ENCODE data around the gene STX8. TPM values are rescaled to one million over a fixed set of nuclear protein-coding genes. Genes with fewer than 3 reads are reported as not detected.
A peak's percentile ranks its signal among the peaks of the same experiment; 100 is the strongest.
"Not testable (repeated sequence)": the region's sequence is repeated elsewhere in the genome, so short reads cannot be mapped to it uniquely, and the experiment has no call there.

Gene STX8, protein sequence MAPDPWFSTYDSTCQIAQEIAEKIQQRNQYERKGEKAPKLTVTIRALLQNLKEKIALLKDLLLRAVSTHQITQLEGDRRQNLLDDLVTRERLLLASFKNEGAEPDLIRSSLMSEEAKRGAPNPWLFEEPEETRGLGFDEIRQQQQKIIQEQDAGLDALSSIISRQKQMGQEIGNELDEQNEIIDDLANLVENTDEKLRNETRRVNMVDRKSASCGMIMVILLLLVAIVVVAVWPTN
- 28.6 TPM for total RNA-seq

DNA sequence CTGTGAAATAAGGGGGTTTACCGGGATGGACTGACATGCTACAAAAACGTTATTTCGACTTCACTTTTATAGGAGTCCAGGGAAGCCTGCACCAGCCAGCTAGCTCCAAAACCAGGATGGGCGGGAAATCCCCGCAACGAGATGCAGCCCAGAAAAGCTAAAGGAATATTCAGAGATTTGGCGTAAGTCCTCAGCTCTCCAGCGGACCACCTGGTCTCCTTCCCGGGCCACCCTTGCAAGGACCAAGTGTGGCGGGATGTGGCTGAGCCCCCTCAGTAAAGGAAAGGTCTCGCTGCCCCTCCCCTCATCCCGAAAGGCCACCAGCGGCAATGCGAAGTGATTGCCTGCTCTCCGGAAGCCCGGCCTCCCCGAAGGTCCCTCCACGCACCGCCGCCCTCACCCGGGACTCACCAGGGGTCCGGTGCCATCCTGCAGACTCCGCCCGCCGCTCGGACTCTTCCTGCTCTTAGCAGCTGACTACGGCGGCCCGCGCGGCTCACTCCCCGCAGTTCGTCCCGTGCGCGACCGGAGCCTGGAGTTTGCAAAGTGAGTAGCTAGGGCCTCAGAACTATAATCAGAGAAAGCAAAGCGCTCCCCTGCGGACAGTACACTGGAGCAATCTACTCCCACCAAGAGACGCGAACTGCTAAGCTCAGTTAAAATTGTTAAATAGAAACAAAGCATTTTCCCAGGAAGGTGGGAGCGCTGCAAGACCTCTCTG is at the start of gene STX8:
TSS of gene STX8 (minus strand) at position 440 of the 721 bp plus-strand sequence. CDS start at position 428, 12 bp downstream.
- ATAC-seq, result peak; percentile 94

DNA sequence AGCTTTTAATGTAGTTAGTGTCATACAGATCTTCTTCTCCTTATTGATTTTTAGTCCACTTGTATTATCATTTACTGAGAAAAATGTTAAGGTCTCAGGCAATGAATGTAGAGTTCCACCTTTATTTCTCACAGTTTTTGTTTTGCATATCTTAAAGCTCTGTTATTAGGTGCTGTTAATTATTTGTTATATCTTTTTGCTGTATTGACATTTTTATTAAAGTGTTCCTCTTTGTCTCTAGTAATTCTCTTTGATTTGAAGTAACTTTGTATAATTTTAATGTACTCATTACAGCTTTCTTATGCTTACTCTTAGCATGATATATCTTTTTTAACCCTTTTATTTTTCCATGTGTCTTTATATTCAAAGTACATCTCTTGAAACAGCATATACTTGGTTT is 47.3 kb upstream of the STX8 start:
- DNase-seq (ENCODE audit: low spot score) (no peak), ATAC-seq (no peak)

More for the DNA sequence above, at the start of gene STX8:
- DNase-seq (ENCODE audit: low spot score), result peak; percentile 95

DNA sequence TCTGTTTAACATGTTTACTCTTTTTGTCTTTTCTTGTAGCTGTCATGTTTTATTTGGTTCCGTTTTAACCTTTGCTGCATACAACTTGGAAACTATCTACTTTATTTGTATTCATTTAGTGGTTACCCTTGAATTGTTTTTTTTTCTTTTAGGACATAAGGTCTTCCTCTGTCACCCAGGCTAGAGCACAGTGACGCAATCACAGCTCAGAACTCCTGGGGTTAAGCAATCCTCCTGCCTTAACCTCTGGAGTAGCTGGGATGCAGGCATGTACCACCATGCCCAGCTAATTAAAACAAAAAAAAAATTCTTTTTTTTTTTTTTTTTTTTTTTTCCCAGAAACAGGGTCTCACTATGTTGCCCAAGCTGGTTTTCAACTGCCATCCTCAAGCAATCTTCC is 39.9 kb upstream of the STX8 start:
- DNase-seq (ENCODE audit: low spot score), result no peak
- ATAC-seq, result peak; percentile 39

DNA sequence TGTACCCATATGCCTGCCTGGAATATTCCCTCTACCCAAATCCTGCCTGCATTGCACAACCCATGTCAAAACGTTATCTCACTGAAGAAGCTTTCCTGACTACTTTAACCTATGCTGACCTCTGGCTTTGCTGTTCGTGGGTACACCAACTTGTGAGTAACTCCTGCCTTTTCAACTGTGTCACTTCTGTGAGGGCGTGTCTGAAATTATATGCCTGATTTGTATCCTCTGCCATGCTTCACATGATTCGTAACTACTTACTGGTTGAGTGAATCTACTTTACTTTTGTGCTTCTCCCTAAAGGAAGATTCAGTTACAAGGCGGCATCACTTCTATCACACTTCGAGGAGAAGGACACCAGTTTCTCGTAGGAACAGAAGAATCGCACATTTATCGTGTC is 36.4 kb upstream of the STX8 start:
- DNase-seq (ENCODE audit: low spot score), result no peak
- ATAC-seq, result no peak

DNA sequence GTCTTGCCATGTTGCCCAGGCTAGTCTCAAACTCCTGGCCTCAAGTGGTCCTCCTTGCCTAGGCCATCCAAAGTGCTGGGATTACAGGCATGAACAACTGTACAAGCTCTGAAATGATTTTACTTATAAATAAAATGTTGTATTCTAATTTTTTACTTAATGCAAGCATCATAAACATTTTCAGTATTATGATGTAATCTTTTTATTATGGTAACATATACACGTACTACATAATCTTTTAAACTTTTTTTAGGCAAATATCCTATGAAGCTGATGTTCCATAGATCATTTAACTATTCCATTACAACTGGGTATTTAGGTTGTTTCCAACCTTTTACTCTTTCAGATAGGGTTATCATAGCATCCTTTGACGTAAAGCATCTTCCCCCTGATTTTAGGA is 35.9 kb upstream of the STX8 start:
- ATAC-seq (no peak), DNase-seq (ENCODE audit: low spot score) (no peak)

DNA sequence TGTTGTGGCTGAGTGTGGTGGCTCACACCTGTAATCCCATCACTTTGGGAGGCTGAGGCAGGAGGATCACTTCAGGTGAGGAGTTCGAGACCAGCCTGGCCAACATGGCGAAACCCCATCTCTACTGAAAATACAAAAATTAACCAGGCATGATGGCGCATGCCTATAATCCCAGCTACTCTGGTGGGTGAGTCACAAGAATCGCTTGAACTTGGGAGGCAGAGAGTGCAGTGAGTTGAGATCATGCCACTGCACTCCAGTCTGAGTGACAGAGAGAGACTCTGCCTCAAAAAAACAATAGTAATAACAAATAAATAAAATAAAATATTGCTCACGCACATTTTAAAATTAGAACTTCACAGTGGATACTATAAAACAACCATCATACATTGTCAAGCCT is 31.4 kb upstream of the STX8 start:
- not testable (repeated sequence) for DNase-seq (ENCODE audit: low spot score); ATAC-seq

DNA sequence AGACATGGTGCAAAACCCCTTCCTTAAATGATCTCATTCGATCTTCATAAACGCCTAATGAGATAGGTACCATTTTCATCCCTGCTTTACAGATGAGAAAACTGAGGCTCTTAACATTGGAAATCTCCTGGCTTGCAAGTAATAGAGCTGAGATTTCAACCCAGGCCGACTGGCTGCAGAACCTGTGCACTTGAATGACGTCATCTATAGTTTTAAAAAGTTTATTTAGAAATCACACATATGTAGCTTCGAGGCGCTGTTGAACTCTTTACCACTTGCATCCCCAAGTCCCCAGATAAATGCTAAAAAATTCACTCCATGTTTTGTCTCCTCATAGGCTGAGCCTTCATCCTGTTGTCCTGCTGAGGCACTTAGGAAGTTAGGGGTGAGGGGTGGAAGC is 30.8 kb upstream of the STX8 start:
- DNase-seq (ENCODE audit: low spot score) (no peak), ATAC-seq (no peak)

DNA sequence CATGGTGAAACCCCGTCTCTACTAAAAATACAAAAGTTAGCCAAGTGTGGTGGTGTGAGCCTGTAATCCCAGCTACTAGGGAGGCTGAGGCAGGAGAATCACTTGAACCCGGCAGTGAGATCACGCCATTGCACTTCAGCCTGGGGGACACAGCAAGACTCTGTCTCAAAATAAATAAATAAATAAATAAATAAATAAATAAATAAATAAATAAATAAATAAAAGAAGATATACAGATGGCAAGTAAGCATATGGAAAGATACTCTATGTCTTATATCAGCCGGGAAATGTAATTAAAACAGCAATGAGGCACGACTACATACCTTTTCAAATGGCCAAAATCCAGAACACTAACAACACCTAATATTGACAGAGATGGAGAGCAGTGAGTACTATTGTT is 29.0 kb upstream of the STX8 start:
- ATAC-seq; DNase-seq (ENCODE audit: low spot score): not testable (repeated sequence)

DNA sequence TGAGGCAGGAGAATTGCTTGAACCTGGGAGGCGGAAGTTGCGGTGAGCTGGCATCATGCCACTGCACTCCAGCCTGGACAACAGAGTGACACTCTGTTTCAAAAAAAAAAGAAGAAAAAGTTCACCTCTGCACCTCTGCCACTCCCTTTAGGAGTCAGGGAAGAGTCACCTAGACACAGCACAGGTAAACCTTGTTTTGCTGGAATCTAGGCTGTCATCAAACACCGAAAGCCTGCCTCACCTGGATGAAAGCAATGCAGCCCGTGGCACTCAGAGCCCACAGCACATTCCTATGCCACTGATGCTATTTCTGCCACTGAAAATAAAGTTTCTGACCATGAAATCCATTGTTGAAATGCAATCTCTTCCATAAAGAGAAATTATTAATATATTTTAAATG is 23.0 kb upstream of the STX8 start:
- DNase-seq (ENCODE audit: low spot score), result no peak

DNA sequence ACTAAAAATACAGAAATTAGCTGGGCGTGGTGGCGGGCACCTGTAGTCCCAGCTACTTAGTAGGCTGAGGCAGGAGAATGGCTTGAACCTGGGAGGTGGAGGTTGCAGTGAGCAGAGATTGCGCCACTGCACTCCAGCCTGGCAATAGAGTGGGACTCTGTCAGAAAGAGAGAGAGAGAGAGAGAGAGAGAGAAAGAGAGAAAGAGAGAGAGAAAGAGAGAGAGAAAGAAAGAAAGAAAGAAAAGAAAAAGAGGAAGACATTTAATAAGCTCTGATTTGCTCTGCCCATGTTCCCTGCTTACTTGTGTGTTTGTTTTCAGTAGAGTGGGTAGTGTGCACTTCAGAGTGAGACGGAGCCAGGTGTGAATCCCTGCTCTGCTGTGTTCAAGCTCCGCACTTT is 22.0 kb upstream of the STX8 start:
- ATAC-seq; DNase-seq (ENCODE audit: low spot score): not testable (repeated sequence)

More for the DNA sequence above, 23.0 kb upstream of the STX8 start:
- ATAC-seq, result no peak

DNA sequence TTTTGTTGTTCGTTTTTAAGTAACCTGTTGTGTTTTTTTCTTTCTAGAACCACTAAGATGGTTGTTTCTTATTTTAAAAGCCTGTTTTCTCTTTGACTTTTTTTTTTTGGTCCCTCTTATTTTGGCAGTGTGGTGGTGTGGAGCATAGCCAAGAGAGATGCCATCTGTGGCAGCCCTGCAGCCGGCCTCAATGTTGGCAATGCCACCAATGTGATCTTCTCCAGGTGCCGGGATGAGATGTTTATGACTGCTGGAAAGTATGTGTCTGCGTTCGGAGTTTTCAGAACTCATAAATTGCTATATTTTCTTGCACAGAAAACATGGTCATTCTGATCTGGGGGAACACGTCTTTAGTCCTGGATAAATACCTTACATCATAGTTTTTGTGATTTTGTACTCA is 18.4 kb upstream of the STX8 start:
- ATAC-seq (no peak), DNase-seq (ENCODE audit: low spot score) (no peak)

DNA sequence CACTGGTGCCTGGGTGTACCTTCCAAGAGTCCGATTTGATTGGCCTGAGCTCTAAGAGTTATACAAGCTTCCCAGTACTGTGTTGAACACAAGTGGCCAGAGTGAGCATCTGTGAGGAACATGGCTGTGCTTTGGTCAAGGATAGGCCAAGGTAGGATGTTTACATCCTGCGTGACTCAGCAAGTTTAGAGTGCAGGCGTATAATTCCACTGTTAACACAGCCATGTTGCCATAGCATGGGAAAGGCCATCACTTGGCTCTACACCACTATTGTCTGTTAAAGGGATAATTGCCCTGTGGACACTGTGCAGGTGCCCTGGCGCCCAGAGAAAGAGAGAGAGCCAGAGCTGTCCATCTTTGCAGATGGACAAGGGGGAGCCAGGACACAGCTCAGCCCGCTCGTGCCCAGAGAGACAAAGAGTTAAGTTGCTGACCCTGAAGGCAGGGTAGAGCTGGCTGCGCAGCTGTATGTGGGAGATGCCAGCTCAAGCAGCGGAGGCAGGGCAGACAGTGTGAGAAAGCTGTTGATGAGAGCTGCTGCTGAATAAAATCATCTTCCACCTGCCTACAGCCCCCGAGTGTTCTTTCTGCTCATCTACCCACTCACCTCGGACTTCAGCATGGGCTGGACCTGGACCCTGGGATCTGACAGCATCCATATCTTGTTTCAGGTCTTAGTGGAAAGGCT is 12.5 kb upstream of the STX8 start:
- ATAC-seq (no peak), DNase-seq (ENCODE audit: low spot score) (no peak)

DNA sequence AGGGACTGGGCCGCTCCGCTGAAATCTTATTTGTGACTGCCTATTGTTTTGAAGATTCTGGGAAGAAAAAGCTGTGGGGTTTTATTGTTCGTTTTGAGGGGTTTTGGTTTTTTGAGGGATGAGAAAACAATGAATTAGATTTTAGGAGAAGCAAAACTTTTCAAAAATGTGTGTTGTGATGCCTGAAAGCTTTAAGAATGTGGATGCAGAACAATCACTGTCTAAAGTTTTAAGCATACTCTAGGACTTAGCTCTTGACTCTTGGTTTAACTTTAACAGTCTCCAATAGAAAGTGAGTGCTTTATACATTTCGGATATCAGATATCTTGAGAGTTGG is 1.7 kb upstream of the STX8 start:
- ATAC-seq (no peak), DNase-seq (ENCODE audit: low spot score) (no peak)

DNA sequence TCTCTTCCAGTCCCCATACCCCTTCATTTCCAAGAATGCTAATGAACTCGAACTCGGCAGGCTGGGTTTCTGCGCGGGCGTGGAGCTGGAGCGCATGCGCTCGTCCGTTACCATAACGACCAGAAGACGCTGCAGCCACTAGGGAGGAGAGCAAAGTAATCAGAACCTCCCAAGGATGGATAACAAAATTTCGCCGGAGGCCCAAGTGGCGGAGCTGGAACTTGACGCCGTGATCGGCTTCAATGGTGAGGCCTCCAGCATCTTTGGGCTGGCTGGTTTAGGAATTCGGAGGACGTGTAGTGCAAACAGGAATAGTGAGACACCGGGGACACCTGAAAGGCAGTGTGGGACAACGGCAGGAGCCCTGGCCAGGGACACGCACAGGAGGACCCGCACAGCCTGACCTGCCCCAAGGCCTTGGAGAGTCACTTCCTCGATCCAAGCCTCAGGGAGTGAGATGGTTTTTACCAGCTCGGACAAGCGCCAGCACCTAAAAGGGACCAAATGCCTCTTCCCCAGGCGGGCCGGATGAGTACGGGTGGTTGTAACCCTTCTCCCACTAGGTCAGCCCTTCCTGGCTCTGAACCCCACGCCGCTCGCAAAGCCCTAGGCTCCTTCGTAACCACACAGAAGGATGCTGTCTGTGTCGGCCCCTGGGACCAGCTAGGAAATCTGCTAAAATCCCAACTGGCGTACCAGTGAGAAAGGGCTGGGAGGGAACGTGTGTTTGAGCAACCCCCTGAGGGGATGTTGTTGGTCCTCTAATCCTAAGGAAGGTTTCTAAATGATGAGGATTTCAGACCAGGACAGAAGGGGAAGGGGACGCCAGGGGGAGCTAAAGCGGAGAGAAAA is 1.1 kb upstream of the STX8 start, which contains the start of gene CFAP52:
TSS of gene CFAP52 (plus strand) at position 122 of the 852 bp plus-strand sequence. CDS start at position 176, 54 bp downstream.
- peak; percentile 80 for ATAC-seq
- DNase-seq (ENCODE audit: low spot score), result peak; percentile 85

DNA sequence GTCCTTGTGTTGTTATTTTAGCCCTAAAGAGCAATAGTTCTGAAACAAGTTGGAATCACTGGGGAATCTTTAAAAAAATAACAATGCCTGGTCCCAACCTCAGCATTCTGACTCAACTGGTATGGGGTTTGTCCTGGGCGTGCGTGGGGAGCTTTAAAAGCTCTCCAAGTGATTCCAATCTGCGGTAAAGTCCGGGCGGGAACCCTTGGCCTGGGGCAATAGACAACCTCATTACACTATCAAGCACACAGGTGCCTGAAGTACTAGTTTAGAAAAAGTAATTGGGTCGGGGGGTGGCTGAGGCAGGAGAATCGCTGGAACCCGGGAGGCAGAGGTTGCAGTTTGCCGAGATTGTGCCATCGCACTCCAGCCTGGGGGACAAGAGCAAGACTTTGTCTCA is 4.4 kb downstream of the STX8 start:
- DNase-seq (ENCODE audit: low spot score) (no peak), ATAC-seq (no peak)

DNA sequence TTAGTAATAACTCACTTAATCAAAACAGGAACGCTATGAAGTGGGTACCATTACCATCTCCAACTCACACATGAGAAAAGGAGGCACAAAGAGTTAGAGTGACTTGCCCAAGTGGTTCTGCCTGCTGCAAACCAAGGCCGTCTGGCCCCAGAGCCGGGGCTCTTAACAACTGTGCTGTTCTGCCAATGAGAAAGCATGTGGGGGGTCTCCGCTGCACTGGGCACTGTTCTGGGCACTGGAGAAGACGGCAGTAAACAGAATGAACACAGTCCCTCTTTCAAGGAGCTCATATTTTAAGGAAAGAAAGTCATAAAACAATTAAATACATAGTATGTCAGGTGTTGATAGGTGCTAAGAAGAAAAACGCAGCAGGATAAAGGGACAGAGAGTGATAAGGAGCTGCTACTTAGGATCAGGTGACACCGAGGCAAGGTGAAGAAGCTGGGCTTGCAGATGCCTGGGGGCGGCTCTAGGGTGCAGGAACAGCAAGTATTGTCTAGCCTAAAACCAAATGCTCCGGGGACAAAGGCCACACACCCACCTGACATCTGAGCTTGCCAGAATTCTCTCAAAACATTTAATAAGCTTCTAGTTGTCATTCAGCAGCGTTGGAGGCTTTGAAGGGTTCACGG is 6.5 kb downstream of the STX8 start:
- ATAC-seq, result no peak
- no peak for DNase-seq (ENCODE audit: low spot score)

DNA sequence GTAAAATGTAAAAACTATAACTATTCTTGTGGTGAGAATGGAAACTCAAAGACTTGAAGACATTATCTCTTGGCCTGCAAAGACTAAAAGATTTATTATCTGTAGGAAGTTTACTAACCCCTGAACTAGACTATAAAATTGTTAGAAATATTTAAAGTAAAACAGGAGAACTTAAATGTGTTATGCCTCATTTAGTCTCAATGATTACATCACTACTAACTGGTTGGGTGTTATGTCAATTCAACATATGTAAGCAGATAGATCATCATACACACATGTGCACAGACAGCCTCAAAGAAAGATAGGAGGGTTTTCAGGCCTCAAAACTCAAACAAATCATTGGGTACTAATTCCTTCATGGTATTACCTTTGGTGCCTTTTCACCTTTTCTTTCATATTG is 7.6 kb downstream of the STX8 start:
- ATAC-seq, result no peak

DNA sequence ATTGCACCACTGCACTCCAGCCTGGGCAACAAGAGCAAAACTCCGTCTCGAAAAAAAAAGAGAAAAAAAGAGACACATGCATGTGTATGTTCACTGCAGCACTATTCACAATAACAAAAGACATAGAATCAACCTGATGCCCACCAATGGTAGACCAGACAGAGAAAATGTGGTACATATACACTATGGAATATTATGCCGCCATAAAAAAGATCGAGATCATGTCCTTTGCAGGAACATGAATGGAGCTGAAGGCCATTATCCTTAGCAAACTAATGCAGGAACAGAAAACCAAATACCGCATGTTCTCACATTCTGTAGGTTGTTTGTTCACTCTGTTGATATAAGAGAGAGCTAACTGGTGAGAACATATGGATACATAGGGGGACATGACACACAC is 8.9 kb downstream of the STX8 start:
- ATAC-seq; DNase-seq (ENCODE audit: low spot score): not testable (repeated sequence)

More for the DNA sequence above, 7.6 kb downstream of the STX8 start:
- no peak for DNase-seq (ENCODE audit: low spot score)

DNA sequence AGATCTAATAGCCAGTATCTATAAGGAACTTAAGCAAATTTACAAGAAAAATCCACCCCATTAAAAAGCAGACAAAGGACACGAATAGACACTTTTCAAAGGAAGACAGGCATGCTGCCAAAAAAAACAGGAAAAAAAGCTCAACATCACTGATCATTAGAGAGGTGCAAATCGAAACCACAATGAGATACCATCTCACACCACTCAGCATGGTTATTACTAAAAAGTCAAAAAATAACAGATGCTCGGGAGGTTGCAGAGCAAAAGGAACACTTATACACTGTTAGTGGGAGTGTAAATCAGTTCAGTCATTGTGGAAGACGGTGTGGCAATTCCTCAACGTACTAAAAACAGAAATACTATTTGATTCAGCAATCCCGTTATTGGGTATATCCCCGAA is 9.6 kb downstream of the STX8 start:
- DNase-seq (ENCODE audit: low spot score) (no peak), ATAC-seq (no peak)

DNA sequence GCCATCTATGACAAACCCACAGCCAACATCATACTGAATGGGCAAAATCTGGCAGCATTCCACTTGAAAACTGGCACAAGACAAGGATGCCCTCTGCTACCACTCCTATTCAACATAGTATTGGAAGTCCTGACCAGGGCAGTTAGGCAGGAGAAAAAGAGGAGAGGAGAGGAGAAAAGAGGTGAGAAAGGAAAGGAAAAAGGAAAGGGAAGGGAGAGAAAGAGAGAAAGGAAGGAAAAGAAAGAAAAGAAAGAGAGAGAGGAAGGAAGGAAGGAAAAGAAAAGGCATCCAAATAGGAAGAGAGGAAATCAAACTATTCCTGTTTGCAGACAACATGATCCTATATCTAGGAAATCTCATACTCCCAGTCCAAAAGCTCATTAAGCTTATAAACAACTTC is 11.5 kb downstream of the STX8 start:
- ATAC-seq, result no peak
- no peak for DNase-seq (ENCODE audit: low spot score)

DNA sequence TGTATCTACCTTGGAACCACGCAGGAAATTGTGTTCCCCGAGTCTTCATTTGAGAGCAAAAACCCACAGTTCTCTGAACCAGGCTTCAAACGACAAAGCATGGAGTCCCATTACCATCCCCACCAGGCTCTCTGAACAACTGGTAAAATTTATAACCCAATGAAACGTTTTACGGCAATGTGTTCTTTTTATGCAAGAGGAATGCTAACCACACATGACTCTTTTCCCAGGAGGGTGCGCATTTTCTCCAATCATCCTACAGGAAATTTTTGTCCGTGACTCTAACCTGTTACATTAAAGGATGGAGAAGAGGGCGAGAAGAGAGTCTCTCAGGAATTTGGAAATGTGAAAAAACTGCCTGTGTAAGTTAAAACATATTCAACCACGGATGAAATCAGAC is 17.8 kb downstream of the STX8 start:
- no peak for DNase-seq (ENCODE audit: low spot score)
- no peak for ATAC-seq

All from left lobe of liver (tissue), 2 donors.